Type B pancreatic cell (in vitro differentiated cells): Measurements from ENCODE around the gene TMPRSS15. TPM values are rescaled to one million over a fixed set of nuclear protein-coding genes. Genes with fewer than 3 reads are reported as not detected.
"Not testable (repeated sequence)": the region's sequence is repeated elsewhere in the genome, so short reads cannot be mapped to it uniquely, and the experiment has no call there.

Experiments
- DNase-seq: peaks from one replicate; pipeline ENCODE4 v3.0.0; 2021; ENCODE audit warnings: mixed read lengths; ENCODE audit not compliant: unreplicated experiment; ENCODE audit errors: extremely low spot score
- H3K27ac Mint-ChIP-seq: 2 replicates; pipeline ENCODE4 v1.8.0; 2021; ENCODE audit warnings: mild to moderate bottlenecking, mixed read lengths
- H3K27me3 Mint-ChIP-seq: 2 replicates; pipeline ENCODE4 v1.8.0; 2021; ENCODE audit warnings: mixed read lengths
- H3K36me3 Mint-ChIP-seq: 2 replicates; pipeline ENCODE4 v1.8.0; 2021; ENCODE audit warnings: mixed read lengths
- H3K4me1 Mint-ChIP-seq: one replicate; pipeline ENCODE4 v1.8.0; 2021; ENCODE audit warnings: mixed read lengths; ENCODE audit not compliant: unreplicated experiment
- H3K4me3 Mint-ChIP-seq: 2 replicates; pipeline ENCODE4 v1.8.0; 2021; ENCODE audit warnings: mild to moderate bottlenecking, mixed read lengths
- H3K9me3 Mint-ChIP-seq: 2 replicates; pipeline ENCODE4 v1.8.0; 2021; ENCODE audit warnings: mixed read lengths
- CTCF ChIP-seq: fragments of 200-600 bp; sonication (generic); conservative IDR thresholded peaks from 2 replicates; pipeline ENCODE4 v1.5.0; 2021; ENCODE audit warnings: antibody characterized with exemption, mild to moderate bottlenecking
- total RNA-seq: library from RNA; stranded (reverse); gene quantifications from 2 replicates; pipeline ENCODE4 v1.2.1, GENCODE V29; 2021; ENCODE audit warnings: low replicate concordance

TMPRSS15 gene
- total RNA-seq, 1 donor from 2014 or later: 4.1 TPM

GRCh38 chr21:18398843-18399242 is 4.7 kb downstream of the TMPRSS15 start:
- H3K27ac Mint-ChIP-seq: no peak overlapping the region
- H3K4me3 Mint-ChIP-seq: no peak overlapping the region
- no peaks in the 10 kb centered on the region for H3K36me3 Mint-ChIP-seq
- no peaks in the 10 kb centered on the region for H3K4me1 Mint-ChIP-seq
- no peak for DNase-seq
- H3K27me3 Mint-ChIP-seq: no peaks in the 10 kb centered on the region
- no peak for TF ChIP-seq CTCF
- peaks cover 11% of the 10 kb centered on the region for H3K9me3 Mint-ChIP-seq

- no peak for DNase-seq
- no peak overlapping the region for H3K4me3 Mint-ChIP-seq
- no peak for TF ChIP-seq CTCF
- H3K4me1 Mint-ChIP-seq: no peaks in the 10 kb centered on the region
- no peak overlapping the region for H3K27ac Mint-ChIP-seq
- no peaks in the 10 kb centered on the region for H3K36me3 Mint-ChIP-seq
- peaks cover 2% of the 10 kb centered on the region for H3K27me3 Mint-ChIP-seq
- peaks cover 8% of the 10 kb centered on the region for H3K9me3 Mint-ChIP-seq
Observed at GRCh38 chr21:18387994-18388393, 15.6 kb downstream of the TMPRSS15 start.

GRCh38 chr21:18384771-18385170 is 18.8 kb downstream of the TMPRSS15 start:
- DNase-seq: no peak
- Mint-ChIP-seq H3K4me1 (no peaks in the 10 kb centered on the region), H3K27ac (no peak overlapping the region), H3K9me3 (no peaks in the 10 kb centered on the region), H3K27me3 (peaks cover 2% of the 10 kb centered on the region), H3K4me3 (no peak overlapping the region), H3K36me3 (no peaks in the 10 kb centered on the region)
- TF ChIP-seq CTCF: peak; percentile 80

GRCh38 chr21:18382934-18383619 is 20.5 kb downstream of the TMPRSS15 start:
- not testable (repeated sequence) for H3K4me1 Mint-ChIP-seq, H3K9me3 Mint-ChIP-seq, H3K27me3 Mint-ChIP-seq, H3K36me3 Mint-ChIP-seq, H3K4me3 Mint-ChIP-seq, DNase-seq, H3K27ac Mint-ChIP-seq

GRCh38 chr21:18382141-18382540 is 21.4 kb downstream of the TMPRSS15 start:
- no peak for DNase-seq
- Mint-ChIP-seq H3K36me3 (no peaks in the 10 kb centered on the region), H3K4me1 (no peaks in the 10 kb centered on the region), H3K27me3 (no peaks in the 10 kb centered on the region), H3K9me3 (no peaks in the 10 kb centered on the region), H3K4me3 (no peak overlapping the region), H3K27ac (no peak overlapping the region)
- no peak for TF ChIP-seq CTCF

GRCh38 chr21:18373606-18374005 is 30.0 kb downstream of the TMPRSS15 start:
- Mint-ChIP-seq H3K27ac (no peak overlapping the region), H3K4me1 (no peaks in the 10 kb centered on the region), H3K4me3 (no peak overlapping the region), H3K27me3 (no peaks in the 10 kb centered on the region), H3K9me3 (no peaks in the 10 kb centered on the region), H3K36me3 (no peaks in the 10 kb centered on the region)
- TF ChIP-seq CTCF: no peak
- DNase-seq: no peak
